H9 (cell line): ENCODE results near the gene TNRC6C. TPM values are rescaled to one million over a fixed set of nuclear protein-coding genes. Genes with fewer than 3 reads are reported as not detected.
A peak's percentile ranks its signal among the peaks of the same experiment; 100 is the strongest.

Source experiments
- DNase-seq: peaks from one replicate; pipeline ENCODE4 v3.0.0-alpha.2; 2017
- H2AFZ ChIP-seq: one replicate; pipeline ENCODE4 v1.6.1; 2013; ENCODE audit warnings: mild to moderate bottlenecking, low read length, control low read depth, moderate library complexity
- H2AK5ac ChIP-seq: 2 replicates; pipeline ENCODE4 v1.6.1; 2013; ENCODE audit warnings: low read length, control low read depth, mixed read lengths; ENCODE audit not compliant: insufficient read length
- H2BK120ac ChIP-seq: one replicate; pipeline ENCODE4 v1.6.1; 2013; ENCODE audit warnings: low read depth, mild to moderate bottlenecking, low read length, control low read depth, inconsistent platforms; ENCODE audit not compliant: poor library complexity, severe bottlenecking
- H2BK12ac ChIP-seq: 2 replicates; pipeline ENCODE4 v1.6.1; 2013; ENCODE audit warnings: low read length, control low read depth, mixed read lengths, low read depth; ENCODE audit not compliant: insufficient read length
- H2BK15ac ChIP-seq: 2 replicates; pipeline ENCODE4 v1.6.1; 2013; ENCODE audit warnings: low read depth, low read length, control low read depth
- H2BK20ac ChIP-seq: one replicate; pipeline ENCODE4 v1.6.1; 2013; ENCODE audit warnings: low read depth, mild to moderate bottlenecking, low read length, control low read depth, inconsistent platforms; ENCODE audit not compliant: poor library complexity, severe bottlenecking
- H2BK5ac ChIP-seq: 2 replicates; pipeline ENCODE4 v1.6.1; 2013; ENCODE audit warnings: low read length, control low read depth, mixed read lengths; ENCODE audit not compliant: insufficient read length
- H3K14ac ChIP-seq: 2 replicates; pipeline ENCODE4 v1.6.1; 2013; ENCODE audit warnings: low read length, control low read depth; ENCODE audit not compliant: insufficient read depth
- H3K18ac ChIP-seq: 2 replicates; pipeline ENCODE4 v1.6.1; 2013; ENCODE audit warnings: low read depth, mild to moderate bottlenecking, mixed read lengths, low read length, control low read depth; ENCODE audit not compliant: insufficient read length
- H3K23ac ChIP-seq: 2 replicates; pipeline ENCODE4 v1.6.1; 2013; ENCODE audit warnings: low read length, control low read depth, mixed read lengths, low read depth; ENCODE audit not compliant: insufficient read length
- H3K23me2 ChIP-seq: 2 replicates; pipeline ENCODE4 v1.6.1; 2013; ENCODE audit warnings: low read depth, mild to moderate bottlenecking, mixed read lengths, low read length, control low read depth; ENCODE audit not compliant: insufficient read length, poor library complexity, severe bottlenecking
- H3K27ac ChIP-seq: 2 replicates; pipeline ENCODE4 v1.5.1; 2013; ENCODE audit warnings: low read length, control low read depth, mixed read lengths, low read depth; ENCODE audit not compliant: insufficient read length
- H3K27me3 ChIP-seq: 2 replicates; pipeline ENCODE4 v1.6.1; 2013; ENCODE audit warnings: low read length, control low read depth, inconsistent platforms; ENCODE audit not compliant: insufficient read depth
- H3K4ac ChIP-seq: 2 replicates; pipeline ENCODE4 v1.6.1; 2013; ENCODE audit warnings: low read depth, mild to moderate bottlenecking, control low read depth, inconsistent platforms, low read length, moderate library complexity
- H3K4me1 ChIP-seq: 2 replicates; pipeline ENCODE4 v1.6.1; 2013; ENCODE audit warnings: low read length, control low read depth, inconsistent platforms; ENCODE audit not compliant: insufficient read depth
- H3K4me2 ChIP-seq: 2 replicates; pipeline ENCODE4 v1.6.1; 2013; ENCODE audit warnings: low read length, control low read depth, mixed read lengths; ENCODE audit not compliant: insufficient read length, insufficient read depth
- H3K56ac ChIP-seq: 2 replicates; pipeline ENCODE4 v1.6.1; 2013; ENCODE audit warnings: low read depth, mild to moderate bottlenecking, mixed read lengths, low read length, control low read depth; ENCODE audit not compliant: insufficient read length
- H3K79me1 ChIP-seq: 2 replicates; pipeline ENCODE4 v1.6.1; 2013; ENCODE audit warnings: low read depth, mild to moderate bottlenecking, moderate library complexity, low read length, control low read depth, inconsistent platforms; ENCODE audit not compliant: insufficient read depth, poor library complexity, severe bottlenecking
- H3K79me2 ChIP-seq: 2 replicates; pipeline ENCODE4 v1.6.1; 2013; ENCODE audit warnings: low read length, control low read depth, inconsistent platforms; ENCODE audit not compliant: insufficient read depth
- H3K9ac ChIP-seq: 2 replicates; pipeline ENCODE4 v1.6.1; 2013; ENCODE audit warnings: low read length, control low read depth, mixed read lengths; ENCODE audit not compliant: insufficient read length; ENCODE audit errors: extremely low read depth
- H3K9me3 ChIP-seq: one replicate; pipeline ENCODE4 v1.6.1; 2013; ENCODE audit warnings: low read depth, low read length, inconsistent platforms; ENCODE audit not compliant: control insufficient read depth
- H3T11ph ChIP-seq: one replicate; pipeline ENCODE4 v1.6.1; 2013; ENCODE audit warnings: mild to moderate bottlenecking, low read length, control low read depth, inconsistent platforms
- H4K20me1 ChIP-seq: one replicate; pipeline ENCODE4 v1.6.1; 2013; ENCODE audit not compliant: control insufficient read depth, insufficient read length, insufficient read depth
- H4K5ac ChIP-seq: 2 replicates; pipeline ENCODE4 v1.6.1; 2013; ENCODE audit warnings: low read depth, mild to moderate bottlenecking, mixed read lengths, low read length, control low read depth; ENCODE audit not compliant: insufficient read length
- H4K8ac ChIP-seq: replicated peaks from 2 replicates; pipeline ENCODE4 v1.6.1; 2013; ENCODE audit warnings: low read length, control low read depth, mixed read lengths, low read depth; ENCODE audit not compliant: insufficient read length
- H4K91ac ChIP-seq: 2 replicates; pipeline ENCODE4 v1.6.1; 2013; ENCODE audit warnings: low read depth, mild to moderate bottlenecking, moderate library complexity, mixed read lengths, low read length, control low read depth; ENCODE audit not compliant: insufficient read length
- H3K27ac Mint-ChIP-seq, 3 experiments: 2 replicates in 2 of 3; 3 replicates in 1 of 3; pipeline ENCODE4 v1.8.0; 2020 to 2021; ENCODE audit warnings: mixed read lengths in 3 of 3, mild to moderate bottlenecking in 1 of 3, moderate library complexity in 1 of 3
- H3K27me3 Mint-ChIP-seq: 2 replicates; pipeline ENCODE4 v1.8.0; 2021; ENCODE audit warnings: low read depth, mild to moderate bottlenecking, moderate library complexity, mixed read lengths
- H3K36me3 Mint-ChIP-seq, 3 experiments: 2 replicates in 2 of 3; 3 replicates in 1 of 3; pipeline ENCODE4 v1.8.0; 2020 to 2021; ENCODE audit warnings: low read depth in 3 of 3, mixed read lengths in 3 of 3; ENCODE audit not compliant: insufficient read depth in 1 of 3
- H3K4me1 Mint-ChIP-seq, 2 experiments: 2 replicates each; pipeline ENCODE4 v1.8.0; 2020; ENCODE audit warnings: mixed read lengths in 2 of 2
- H3K4me3 Mint-ChIP-seq, 2 experiments: 2 replicates in 1 of 2; 3 replicates in 1 of 2; pipeline ENCODE4 v1.8.0; 2020 to 2021; ENCODE audit warnings: mild to moderate bottlenecking in 2 of 2, mixed read lengths in 2 of 2, moderate library complexity in 1 of 2
- H3K9me3 Mint-ChIP-seq, 2 experiments: 2 replicates in 1 of 2; 3 replicates in 1 of 2; pipeline ENCODE4 v1.8.0; 2020; ENCODE audit warnings: mild to moderate bottlenecking in 2 of 2, mixed read lengths in 2 of 2, moderate library complexity in 1 of 2
- CTCF ChIP-seq: fragments of 200-600 bp; sonication (generic); conservative IDR thresholded peaks from 3 replicates; pipeline ENCODE4 v1.8.0; 2021; ENCODE audit warnings: antibody characterized with exemption, mild to moderate bottlenecking
- WGBS: extraction: QIAGEN DNeasy Blood & Tissue Kit; methylation state at CpG from one replicate; pipeline ENCODE4 v1.1.7; 2013; ENCODE audit warnings: missing lambda C conversion rate, low lambda C conversion rate, mixed read lengths; ENCODE audit not compliant: insufficient read length; ENCODE audit errors: extremely low coverage; 5-methylcytosine and 5-hydroxymethylcytosine counted together
- total RNA-seq: library from RNA; stranded (reverse); gene quantifications from 2 replicates; pipeline ENCODE4 v1.2.1, GENCODE V29; 2021

Gene TNRC6C
- total RNA-seq, 1 experiment from 2014 or later = 24.7 TPM

GRCh38 chr17:78108726-78109488 is 150.4 kb downstream of the TNRC6C start:
- Histone ChIP-seq H2BK120ac (no peak overlapping the region), H3K9ac (no peak overlapping the region), H2BK5ac (no peak overlapping the region), H3K4ac (no peak overlapping the region), H3K4me2 (no peak overlapping the region), H4K8ac (no peak overlapping the region), H3K79me1 (no peaks in the 10 kb centered on the region), H3K9me3 (no peaks in the 10 kb centered on the region), H3T11ph (no peak overlapping the region), H3K23me2 (no peaks in the 10 kb centered on the region), H2BK12ac (no peak overlapping the region), H2AK5ac (no peak overlapping the region), H3K4me1 (no peaks in the 10 kb centered on the region), H3K79me2 (no peaks in the 10 kb centered on the region), H3K23ac (no peak overlapping the region), H4K5ac (no peak overlapping the region), H4K91ac (no peak overlapping the region), H2BK20ac (no peak overlapping the region), H3K56ac (no peak overlapping the region), H3K18ac (no peak overlapping the region), H3K27me3 (no peaks in the 10 kb centered on the region), H3K27ac (no peak overlapping the region), H2AFZ (no peak overlapping the region), H4K20me1 (no peaks in the 10 kb centered on the region), H2BK15ac (no peak overlapping the region), H3K14ac (no peak overlapping the region)
- TF ChIP-seq CTCF = no peak
- no CpG with 5 or more reads among the region's 18 CpGs for WGBS
- H3K9me3 Mint-ChIP-seq = no peaks in the 10 kb centered on the region
- H3K36me3 Mint-ChIP-seq = peaks cover 5 to 38% (median 19%) of the 10 kb centered on the region in 3 experiments
- H3K27ac Mint-ChIP-seq = peak overlapping the region in 1 of 3 experiments; percentile 62; a peak in 3 of 7 replicates
- H3K4me1 Mint-ChIP-seq = peaks cover 7 to 8% of the 10 kb centered on the region in 2 experiments; a peak in 3 of 4 replicates
- no peaks in the 10 kb centered on the region; the same call in 1 of the 2 replicates for H3K27me3 Mint-ChIP-seq
- DNase-seq = no peak
- H3K4me3 Mint-ChIP-seq = no peak overlapping the region
